ENCODE measurements around the gene UBE2L6. TPM values are rescaled to one million over a fixed set of nuclear protein-coding genes. Genes with fewer than 3 reads are reported as not detected.
"Not testable (repeated sequence)": the region's sequence is repeated elsewhere in the genome, so short reads cannot be mapped to it uniquely, and the experiment has no call there.

UBE2L6 gene
- total and polyA plus RNA-seq, 4 donors = 18.6 to 97.2 (median 65.1) TPM

DNA sequence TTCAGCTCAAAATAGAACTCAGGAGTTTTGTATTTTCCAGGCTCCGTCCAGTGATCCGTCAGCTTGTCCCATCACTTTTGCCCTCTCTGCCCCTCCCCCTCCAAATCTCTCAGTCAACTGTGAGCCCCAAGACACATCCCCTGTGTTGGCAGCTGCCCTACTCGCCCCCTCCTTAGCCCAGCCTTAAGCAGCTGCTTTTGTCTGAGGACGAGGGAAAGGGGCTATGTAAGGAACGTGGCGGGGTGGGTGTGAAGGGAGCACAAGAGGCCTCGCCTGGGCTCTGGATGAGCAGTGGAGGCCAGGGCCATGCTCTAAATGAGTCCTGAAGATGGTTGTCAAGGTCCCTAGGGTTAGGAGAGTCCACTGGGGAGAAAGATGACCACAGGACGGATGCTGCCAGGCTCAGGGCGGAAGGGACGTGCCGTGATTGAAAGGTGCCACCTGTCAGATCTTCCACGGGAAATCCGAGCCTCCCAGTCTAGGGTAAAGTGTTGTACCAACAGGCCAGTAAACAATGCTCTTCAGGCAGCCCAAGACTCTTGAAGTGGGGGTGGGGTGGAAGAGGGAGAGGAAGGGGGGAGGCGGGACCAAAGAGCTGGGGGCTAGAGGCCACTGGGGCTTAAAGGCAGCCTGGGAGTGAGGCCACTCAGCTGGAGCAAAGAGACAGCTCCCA lies 30.4 kb downstream of the UBE2L6 start, which contains the start of gene SMTNL1:
Gene SMTNL1, plus strand, starts transcription at position 649 of the 673 bp plus-strand sequence. CDS start 5,048 bp downstream, outside the sequence.
- no peak for TF ChIP-seq ZBTB33 (IDR thresholded peaks at IDR 0.05)
- TF ChIP-seq YY1 (IDR thresholded peaks at IDR 0.05) = no peak
- no peak for TF ChIP-seq RAD21 (IDR thresholded peaks at IDR 0.05)
- no peak for TF ChIP-seq HNF4A (conservative IDR thresholded peaks at IDR 0.05)
- TF ChIP-seq, protein P1, sequence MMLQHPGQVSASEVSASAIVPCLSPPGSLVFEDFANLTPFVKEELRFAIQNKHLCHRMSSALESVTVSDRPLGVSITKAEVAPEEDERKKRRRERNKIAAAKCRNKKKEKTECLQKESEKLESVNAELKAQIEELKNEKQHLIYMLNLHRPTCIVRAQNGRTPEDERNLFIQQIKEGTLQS (IDR thresholded peaks at IDR 0.05) = no peak
- TF ChIP-seq GABPA (IDR thresholded peaks at IDR 0.05 in 1 of 2, conservative IDR thresholded peaks at IDR 0.05 in 1 of 2) = no peak
- no peak for TF ChIP-seq TAF1 (conservative IDR thresholded peaks at IDR 0.05)
- no peak for TF ChIP-seq CTCF (IDR thresholded peaks at IDR 0.05; ENCODE audit: low read depth, low read length, missing input control)
- no peak for TF ChIP-seq JUND (IDR thresholded peaks at IDR 0.05)
- no peaks in the 10 kb centered on the region for H3K36me3 ChIP-seq (ENCODE audit: control insufficient read depth in 4 of 4, insufficient read depth in 3 of 4, low read depth in 1 of 4, low read length in 3 of 4)
- no peaks in the 10 kb centered on the region for H3K4me1 ChIP-seq (ENCODE audit: control insufficient read depth in 4 of 4, insufficient read depth in 4 of 4, low read length in 3 of 4)
- 90% methylated on average over 14 of the region's 14 CpGs for WGBS
- no peak within 1 kb of the TSS for H3K9ac ChIP-seq (ENCODE audit: low read depth in 1 of 2, low read length in 2 of 2)
- no peaks in the 10 kb centered on the region for H3K9me3 ChIP-seq (ENCODE audit: control insufficient read depth in 4 of 4, low read length in 3 of 4)
- H3K27me3 ChIP-seq (ENCODE audit: control insufficient read depth in 4 of 4, insufficient read depth in 4 of 4, low read length in 3 of 4) = no peaks in the 10 kb centered on the region
- no peak for DNase-seq (ENCODE audit: low spot score)
- no peak within 1 kb of the TSS for H3K27ac ChIP-seq (ENCODE audit: low read depth in 1 of 2, low read length in 2 of 2)
- H3K4me3 ChIP-seq (ENCODE audit: low read depth in 1 of 3, low read length in 3 of 3) = no peak within 1 kb of the TSS

DNA sequence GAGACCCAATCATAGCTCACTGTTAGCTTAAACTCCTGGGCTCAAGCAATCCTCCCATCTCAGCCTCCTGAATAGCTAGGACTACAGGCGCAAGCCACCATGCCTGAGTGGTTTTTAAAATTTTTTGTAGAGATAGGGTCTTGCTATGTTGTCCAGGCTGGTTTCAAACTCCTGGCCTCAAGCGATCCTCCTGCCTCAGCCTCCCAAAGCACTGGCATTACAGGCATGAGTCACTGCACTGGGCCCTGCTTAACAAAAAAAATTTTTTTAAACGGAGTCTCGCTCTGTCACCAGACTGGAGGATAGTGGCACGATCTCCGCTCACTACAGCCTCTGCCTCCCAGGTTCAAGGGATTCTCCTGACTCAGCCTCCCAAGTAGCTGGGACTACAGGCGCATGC lies 33.0 kb downstream of the UBE2L6 start:
- not testable (repeated sequence) for H3K36me3 ChIP-seq (ENCODE audit: control insufficient read depth in 4 of 4, insufficient read depth in 3 of 4, low read depth in 1 of 4, low read length in 3 of 4); H3K9ac ChIP-seq (ENCODE audit: low read depth in 1 of 2, low read length in 2 of 2); H3K27me3 ChIP-seq (ENCODE audit: control insufficient read depth in 4 of 4, insufficient read depth in 4 of 4, low read length in 3 of 4); H3K27ac ChIP-seq (ENCODE audit: low read depth in 1 of 2, low read length in 2 of 2); DNase-seq (ENCODE audit: low spot score); H3K4me3 ChIP-seq (ENCODE audit: low read depth in 1 of 3, low read length in 3 of 3); H3K9me3 ChIP-seq (ENCODE audit: control insufficient read depth in 4 of 4, low read length in 3 of 4)
- 96% methylated on average over 7 of the region's 7 CpGs for WGBS
- peaks cover 2 to 14% (median 13%) of the 10 kb centered on the region in 4 donors for H3K4me1 ChIP-seq (ENCODE audit: control insufficient read depth in 4 of 4, insufficient read depth in 4 of 4, low read length in 3 of 4)

DNA sequence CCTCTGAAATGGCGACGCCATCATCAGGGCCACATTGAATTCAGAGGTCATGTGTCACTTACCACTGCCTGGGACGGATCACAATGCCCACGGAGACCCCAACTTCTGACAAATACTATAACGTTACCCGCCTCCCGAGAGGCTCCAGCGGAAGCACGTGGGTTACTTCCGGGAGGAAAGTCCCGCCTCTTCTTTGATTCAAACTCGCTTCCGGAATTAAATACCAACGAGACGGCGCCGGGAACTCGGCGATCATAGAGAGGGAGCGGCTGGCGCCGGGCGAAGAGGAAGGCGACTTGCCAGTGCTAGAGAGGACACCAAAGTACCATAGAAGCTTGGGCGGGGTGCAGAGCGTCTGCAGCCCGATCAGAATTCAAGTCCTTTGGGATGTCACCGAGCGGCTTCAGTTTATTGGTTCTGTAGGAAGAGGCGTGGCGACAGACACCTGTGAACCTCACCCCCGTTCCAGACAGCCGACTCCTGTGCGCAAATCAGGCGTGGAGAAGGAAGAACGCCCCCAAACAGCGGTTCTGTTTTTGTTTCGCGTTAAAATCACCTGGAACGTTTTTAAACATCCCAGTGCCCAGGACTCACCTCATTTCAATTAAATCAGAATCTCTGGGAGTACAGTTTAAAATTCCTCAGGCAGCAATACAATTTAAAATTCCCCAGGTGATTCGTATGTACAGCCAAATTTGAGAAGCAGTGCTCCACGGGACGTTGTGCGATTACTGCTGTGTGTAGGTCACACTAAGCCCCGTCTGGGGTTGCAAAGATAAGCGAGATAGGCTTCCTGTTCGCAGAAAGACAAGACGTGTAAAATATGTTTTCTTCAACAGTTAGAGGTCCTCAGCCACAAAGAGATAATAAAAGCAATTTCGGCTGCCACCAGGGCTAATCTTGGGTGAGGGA lies 36.6 kb downstream of the UBE2L6 start, which contains the start of gene TIMM10:
Gene TIMM10, minus strand, starts transcription at position 159 of the 912 bp plus-strand sequence. CDS start 565 bp downstream, outside the sequence.
- Histone ChIP-seq H3K27me3 (ENCODE audit: control insufficient read depth in 4 of 4, insufficient read depth in 4 of 4, low read length in 3 of 4) (no peaks in the 10 kb centered on the region), H3K4me1 (ENCODE audit: control insufficient read depth in 4 of 4, insufficient read depth in 4 of 4, low read length in 3 of 4) (peaks cover 2 to 24% (median 19%) of the 10 kb centered on the region in 4 donors), H3K27ac (ENCODE audit: low read depth in 1 of 2, low read length in 2 of 2) (peak within 1 kb of the TSS; percentile 74 to 84), H3K36me3 (ENCODE audit: control insufficient read depth in 4 of 4, insufficient read depth in 3 of 4, low read depth in 1 of 4, low read length in 3 of 4) (peaks cover 0 to 6% (median 2%) of the 10 kb centered on the region in 4 donors), H3K4me3 (ENCODE audit: low read depth in 1 of 3, low read length in 3 of 3) (peak within 1 kb of the TSS; percentile 59 to 99 (median 89)), H3K9me3 (ENCODE audit: control insufficient read depth in 4 of 4, low read length in 3 of 4) (no peaks in the 10 kb centered on the region), H3K9ac (ENCODE audit: low read depth in 1 of 2, low read length in 2 of 2) (peak within 1 kb of the TSS; percentile 87 to 89)
- under 1% methylated on average over 49 of the region's 49 CpGs for whole genome bisulfite sequencing
- DNase-seq (ENCODE audit: low spot score) = peak; percentile 90
- peak in 1 of 2 donors; percentile 85 for TF ChIP-seq EGR1 (IDR thresholded peaks at IDR 0.05; ENCODE audit: low read depth in 2 of 2)
- no peak for TF ChIP-seq CTCF (IDR thresholded peaks at IDR 0.05; ENCODE audit: low read depth, low read length, missing input control)
- TF ChIP-seq FOXA2 (IDR thresholded peaks at IDR 0.05) = peak; percentile 64
- peak; percentile 93 for TF ChIP-seq REST (IDR thresholded peaks at IDR 0.05)
- peak; percentile 76 for TF ChIP-seq JUND (IDR thresholded peaks at IDR 0.05)
- peak; percentile 73 to 83 for TF ChIP-seq HNF4A (conservative IDR thresholded peaks at IDR 0.05)
- TF ChIP-seq HNF4G (IDR thresholded peaks at IDR 0.05) = peak; percentile 54
- TF ChIP-seq RXRA (IDR thresholded peaks at IDR 0.05) = peak; percentile 76 to 81
- TF ChIP-seq RAD21 (IDR thresholded peaks at IDR 0.05) = peak; percentile 58 to 71

Data from liver (tissue), 9 donors.